KG1 (cell line): ENCODE results near the gene CDKAL1.

Source experiments
- DNase-seq: peaks from one replicate; lab custom pipeline; 2025; lab: John Stamatoyannopoulos, UW

CDKAL1 gene

DNA sequence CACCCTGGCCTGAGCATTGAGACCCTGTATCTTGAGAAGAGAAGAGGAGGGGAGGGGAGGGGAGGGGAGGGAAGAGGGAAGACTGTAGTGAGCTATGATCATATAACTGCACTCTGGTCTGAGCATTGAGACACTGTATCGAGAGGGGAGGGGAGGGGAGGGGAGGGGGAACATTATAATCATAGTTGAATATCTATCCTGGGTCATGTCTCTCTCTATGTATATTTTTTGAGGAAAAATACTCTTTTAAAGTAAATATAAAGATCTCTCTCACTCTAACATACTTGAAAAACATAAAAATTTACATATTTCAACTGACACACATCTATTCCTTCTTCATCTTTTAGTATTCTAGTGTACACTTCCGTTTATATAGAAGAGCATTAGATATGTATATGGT, 431.0 kb downstream of the CDKAL1 start:
- DNase-seq = no peak

GRCh38 chr6:20965915-20966314, 431.7 kb downstream of the CDKAL1 start:
- no peak for DNase-seq

DNA sequence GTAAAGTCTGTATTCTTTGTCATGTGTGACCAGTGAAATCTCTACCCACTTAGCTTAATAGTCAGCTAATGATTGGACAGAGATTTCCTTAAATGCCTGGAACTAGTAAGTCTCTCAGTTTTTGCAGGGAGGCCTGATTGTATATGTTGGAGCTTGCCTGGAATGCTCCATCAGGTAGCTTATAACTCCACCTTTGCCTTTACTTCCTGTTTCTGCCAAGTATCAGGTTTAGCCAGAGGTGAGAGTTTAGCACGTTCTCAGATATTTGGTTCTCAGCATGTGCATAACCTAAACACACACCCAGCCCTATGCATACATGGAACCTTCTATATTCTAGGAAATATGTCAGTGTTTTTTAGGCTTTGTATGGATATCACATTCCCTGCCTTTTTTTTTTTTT, 435.3 kb downstream of the CDKAL1 start:
- DNase-seq = no peak

DNA sequence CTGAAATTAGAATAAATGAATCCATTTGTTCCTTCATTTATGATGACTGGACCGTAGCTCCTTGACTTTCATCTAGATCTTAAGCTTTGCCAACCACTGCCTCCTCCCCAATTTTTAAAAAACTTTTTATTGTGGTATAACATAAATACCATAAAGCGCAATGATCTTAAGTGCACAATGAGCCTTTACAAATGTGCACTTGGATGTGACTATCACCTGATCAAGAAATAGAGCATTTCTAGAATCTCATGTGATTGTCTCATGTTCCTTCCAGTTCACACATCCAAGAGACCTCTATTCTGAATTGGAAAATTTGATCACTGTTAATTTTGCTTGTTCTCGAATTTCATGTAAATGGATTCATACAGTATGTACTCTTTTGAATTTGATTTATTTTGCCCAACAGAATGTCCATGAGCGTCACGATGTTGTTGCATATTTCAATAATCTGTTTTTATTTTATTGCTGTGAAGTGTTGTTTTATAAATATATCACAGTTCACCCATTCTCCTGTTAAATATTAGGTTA, 442.2 kb downstream of the CDKAL1 start:
- no peak for DNase-seq

DNA sequence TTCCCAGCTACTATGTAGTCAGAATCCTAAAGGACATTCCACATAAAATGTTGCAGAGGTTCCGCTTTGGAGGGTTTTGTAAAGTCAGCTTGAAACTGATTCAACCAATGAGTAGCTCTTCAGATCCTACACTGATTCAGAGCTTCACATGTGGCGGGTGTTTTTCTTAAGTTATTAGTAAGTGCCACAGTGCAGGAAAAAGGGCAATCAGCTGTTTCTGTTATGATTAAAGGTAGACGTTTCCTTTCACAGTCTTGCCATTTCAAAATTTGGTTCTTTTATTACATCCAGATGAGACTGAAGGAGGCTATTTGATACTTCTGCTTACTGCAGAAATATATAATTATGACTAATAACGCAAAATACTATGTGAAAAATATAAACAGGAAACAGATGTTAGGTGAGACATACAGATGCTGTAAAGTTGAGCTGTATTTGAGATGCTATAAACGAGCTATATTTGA, 443.9 kb downstream of the CDKAL1 start:
- no peak for DNase-seq

DNA sequence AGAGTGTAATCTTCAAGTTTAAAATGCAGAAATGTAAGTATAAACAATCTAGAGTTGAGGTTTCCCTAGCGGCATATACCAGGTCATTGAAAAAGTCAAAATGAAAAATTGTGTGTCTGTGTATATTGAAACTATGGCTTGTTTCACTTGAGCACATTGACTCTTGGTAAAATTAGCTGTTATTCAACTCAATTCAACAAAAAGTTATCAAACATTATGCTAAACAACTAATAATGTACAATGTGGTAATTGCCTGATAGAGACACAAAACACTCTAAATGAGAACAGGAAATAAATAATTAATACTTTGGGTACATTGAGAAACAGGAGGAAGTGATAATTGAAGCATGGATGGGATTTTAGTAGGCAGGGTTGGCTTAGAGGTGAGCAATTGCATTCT, 444.8 kb downstream of the CDKAL1 start:
- no peak for DNase-seq

GRCh38 chr6:20983961-20984360, 449.7 kb downstream of the CDKAL1 start:
- DNase-seq = no peak

DNA sequence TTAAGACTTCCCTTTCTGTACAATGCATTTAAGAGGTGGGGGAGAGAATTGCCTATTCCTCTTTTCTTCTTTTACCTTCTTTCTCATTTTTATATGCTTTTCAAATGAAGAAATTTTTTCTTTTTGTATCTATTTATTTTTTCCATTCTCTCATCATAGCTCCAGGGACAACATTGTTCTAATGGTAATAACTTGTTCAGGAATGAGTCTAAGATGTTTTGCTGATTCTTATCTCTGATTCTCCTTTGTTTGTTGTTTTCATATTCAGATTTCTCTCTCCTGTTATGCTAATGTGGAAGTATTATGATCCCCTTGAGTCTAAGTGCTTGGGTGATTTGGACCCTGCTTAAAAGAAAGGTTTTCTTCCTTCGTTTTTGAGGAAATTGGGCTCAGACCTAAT, 451.6 kb downstream of the CDKAL1 start:
- DNase-seq = no peak

DNA sequence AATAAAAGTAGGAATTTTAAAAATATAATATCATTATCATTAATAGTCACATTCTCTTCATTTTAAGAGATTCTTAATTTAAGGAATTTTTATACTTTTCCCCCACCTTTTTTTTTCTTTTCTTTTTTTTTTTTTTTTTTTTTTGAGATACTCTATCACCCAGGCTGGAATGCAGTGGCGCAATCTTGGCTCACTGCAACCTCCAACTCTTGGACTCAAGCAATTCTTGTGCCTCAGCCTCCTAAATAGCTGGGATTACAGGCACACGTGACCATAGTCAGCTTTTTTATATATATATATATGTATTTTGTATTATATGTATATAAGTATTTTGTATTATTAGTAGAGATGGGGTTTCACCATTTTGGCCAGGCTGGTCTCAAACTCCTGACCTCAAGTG, 457.7 kb downstream of the CDKAL1 start:
- no peak for DNase-seq

DNA sequence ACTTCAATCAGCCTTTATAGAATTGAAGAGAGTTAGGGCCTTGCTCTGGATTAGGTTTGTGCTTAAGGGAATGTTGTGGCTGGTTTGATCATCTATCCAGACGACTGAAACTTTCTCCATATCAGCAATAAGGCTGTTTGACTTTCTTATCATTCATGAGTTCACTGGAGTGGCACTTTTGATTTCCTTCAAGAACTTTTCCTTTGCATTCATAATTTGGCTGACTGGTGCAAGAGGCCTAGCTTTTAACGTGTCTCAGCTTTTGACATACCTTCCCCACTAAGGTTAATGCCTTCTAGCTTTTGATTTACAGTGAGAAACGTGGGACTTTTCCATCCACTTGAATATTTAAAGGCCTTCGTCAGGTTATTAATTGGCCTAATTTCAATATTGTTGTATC, 461.8 kb downstream of the CDKAL1 start:
- DNase-seq = no peak

GRCh38 chr6:20997143-20997769, 463.0 kb downstream of the CDKAL1 start:
- DNase-seq = no peak

- DNase-seq = no peak
Observed at GRCh38 chr6:20997770-20998147, 463.5 kb downstream of the CDKAL1 start.

DNA sequence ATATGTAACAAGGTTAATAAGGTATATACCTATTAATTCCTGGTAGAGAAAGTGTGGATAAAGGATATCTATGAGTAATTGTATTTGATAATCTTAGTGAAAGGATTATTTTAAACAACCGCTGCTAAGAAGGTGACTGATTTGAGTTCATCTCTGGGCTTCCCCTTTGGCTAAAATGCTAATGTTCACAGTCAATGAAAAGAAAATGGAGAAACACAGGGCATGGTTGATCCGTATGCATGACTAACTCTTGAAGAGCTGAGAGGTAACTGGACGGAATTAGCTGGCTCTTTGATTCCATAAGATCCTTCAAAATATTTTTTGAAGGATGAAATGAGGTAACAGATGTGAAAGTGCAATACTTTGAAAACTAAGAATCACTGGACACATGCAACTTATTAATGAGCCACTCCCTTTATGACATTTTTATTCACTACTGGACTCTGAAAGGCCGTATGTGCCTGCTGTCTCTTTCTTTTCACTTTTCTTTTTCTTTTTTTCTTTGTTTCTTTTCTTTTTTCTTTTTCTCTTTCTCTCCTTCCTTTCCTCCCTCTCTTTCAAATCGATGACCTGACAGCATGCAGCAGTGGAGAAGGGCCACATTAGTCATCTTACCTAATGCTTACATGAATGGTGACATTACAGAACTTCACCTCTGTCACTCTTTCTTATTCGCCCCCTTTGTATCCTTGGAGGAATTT, 464.6 kb downstream of the CDKAL1 start:
- no peak for DNase-seq

DNA sequence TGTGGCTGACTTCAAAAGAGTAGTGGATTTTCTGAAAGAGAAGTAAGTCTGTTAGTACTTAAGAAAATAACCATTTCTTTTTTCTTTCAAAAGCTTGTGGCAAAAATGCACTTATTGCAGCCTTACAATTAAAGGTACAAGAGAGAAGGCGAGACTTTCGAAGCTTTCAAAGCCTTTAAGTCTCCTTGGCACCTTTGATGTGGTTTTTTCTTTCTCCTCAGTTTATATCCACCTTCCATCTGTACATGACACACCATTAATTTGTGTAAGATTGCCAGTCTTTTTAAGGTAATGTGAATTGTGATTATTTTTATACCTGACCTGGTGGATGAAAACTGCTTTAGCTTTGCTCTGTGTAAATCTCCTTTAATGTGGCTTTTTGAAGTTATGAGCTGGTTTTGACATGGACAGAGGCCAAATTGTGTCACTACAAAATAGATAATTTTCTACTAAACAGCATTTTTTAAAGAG, 466.1 kb downstream of the CDKAL1 start:
- DNase-seq = no peak

DNA sequence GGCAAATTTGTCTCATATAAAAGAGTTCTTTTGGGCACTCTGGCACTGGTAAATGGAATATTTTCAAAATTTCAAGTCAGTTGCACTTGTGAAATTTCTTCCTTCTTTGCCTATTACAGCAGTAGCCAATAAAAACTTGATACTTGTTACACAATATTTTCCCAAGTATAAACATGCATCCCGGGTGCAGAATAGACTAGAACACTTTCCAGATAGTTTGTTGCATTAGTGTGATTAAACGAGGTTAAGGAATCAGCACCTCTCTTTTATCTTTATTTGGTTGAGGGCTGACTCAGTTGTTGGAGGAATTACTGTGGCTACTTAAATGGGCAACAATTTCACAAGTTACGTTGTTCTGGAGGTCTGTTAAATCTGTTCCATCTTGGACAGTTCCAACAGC, 467.5 kb downstream of the CDKAL1 start:
- DNase-seq = no peak

DNA sequence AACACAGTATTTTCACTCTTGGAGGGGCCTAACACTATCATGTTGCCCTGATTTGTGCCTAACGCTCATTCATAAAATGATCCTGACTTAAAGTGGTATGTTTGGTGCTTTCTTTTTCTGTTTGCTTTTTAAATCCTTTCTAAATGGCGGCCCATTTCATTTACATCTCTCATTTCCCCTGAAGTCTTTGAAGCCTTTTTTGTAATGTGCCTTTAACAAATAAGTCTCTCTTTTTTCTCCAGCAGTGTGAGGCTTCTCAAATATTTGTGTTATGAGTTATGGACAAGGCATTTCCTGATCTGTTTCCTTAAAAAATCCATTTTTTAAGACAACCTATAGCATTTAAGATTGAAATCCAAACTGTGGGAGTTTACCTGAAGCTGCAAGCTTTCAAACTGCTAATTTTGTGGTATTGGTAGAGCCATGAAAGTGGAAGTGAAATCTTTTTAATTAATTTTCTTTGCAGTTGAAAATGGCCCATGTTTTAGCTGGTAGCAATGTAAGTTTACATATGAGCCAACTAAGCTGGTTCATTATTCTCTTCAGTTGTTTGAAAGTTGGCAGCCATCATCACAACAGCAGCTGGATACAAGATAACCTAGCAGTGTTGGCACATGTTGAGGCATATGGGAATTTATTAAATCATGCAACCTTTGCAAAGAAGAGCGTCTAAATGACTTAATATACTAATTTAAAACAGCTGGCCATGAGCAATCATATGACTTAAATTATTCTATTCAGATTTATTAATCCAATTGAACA, 469.7 kb downstream of the CDKAL1 start:
- DNase-seq = no peak

DNA sequence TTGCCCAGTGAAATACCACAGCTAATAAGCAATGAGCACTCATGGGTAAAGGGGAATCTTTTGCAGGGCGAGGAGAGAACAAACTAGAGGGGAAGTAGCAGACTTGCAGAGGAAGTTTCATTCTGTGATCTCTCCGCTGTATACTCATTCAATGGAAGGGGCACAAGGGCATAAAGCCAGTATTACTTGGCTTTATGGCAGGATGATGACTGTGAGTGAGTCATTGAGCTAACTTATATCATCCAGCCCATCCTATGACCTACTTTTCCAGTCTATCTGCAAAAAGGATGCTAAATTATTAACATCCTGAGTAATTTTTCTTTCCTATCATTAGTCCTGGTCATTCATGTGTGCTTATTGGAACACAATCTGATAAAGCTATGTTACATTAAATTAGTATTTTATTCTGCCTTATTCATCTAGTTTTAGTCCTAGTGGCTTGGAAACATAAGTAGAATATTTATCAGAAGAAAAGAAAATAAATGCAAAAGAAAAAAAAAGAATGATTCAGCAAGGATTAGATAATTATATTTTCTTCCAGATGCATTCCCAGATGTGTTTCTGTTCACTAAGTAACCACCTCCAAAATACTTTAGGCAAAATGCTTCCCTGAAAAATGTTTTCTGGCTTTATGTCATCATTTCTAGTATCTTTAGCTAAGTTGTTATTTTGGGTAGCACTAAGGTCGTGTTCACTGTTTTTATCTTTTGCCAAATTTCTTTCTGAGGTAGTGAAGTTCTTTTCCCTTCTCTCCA, 471.7 kb downstream of the CDKAL1 start:
- no peak for DNase-seq

GRCh38 chr6:21019614-21020013, 485.4 kb downstream of the CDKAL1 start:
- no peak for DNase-seq

DNA sequence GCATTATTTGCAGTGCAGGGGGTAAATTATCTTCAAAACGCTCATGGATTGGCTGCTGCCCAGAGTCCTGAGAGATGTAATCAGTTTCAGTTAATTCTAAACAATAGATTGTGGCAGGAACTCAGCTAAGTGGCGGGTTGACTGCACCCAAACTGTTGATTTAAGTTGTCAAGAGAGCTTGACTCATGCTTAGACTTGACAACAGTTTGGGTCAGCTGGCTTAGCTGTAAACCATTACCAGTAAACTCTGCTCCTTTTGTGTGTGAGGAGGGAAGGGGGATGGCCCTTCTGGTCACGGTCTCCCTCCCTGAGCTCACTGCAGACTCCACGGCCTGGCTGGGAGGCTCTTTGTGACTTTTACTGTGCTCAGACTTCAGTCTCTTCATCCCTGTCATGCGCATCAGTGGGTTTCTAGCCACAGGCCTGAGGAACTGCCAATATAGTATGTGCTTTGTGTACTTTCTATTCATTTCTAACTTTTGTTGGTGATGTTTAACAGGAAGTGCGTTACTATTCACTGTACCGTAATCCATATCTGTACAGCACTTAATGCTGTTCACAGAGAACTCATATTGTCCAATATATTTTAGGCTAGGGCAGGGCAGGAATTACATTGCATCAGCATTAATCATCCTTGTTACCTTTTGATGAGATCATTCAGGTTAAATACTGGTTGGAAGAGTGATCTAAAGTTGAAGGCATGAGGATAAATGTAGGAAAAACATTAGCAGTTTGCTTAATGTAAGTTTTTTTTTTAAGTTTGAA, 488.3 kb downstream of the CDKAL1 start:
- DNase-seq = no peak

DNA sequence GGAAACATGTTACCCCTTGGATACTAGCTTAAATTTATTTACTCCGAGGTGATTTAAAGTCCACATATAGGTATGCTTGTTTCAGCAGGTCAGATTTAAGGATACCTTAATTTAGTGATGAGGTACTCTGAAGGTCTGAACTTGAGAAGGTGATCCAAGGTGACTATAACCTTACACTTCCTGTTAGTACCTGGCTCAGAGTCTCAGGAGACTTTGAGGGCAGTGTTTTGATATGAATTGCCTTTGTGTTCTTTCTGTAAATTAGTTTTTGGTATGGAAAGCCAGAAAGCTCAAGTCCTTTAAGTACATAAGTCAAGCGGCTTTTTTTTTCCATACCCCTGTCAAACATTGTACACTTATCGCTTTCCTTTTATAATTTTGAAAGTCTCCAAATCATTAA, 489.0 kb downstream of the CDKAL1 start:
- no peak for DNase-seq

DNA sequence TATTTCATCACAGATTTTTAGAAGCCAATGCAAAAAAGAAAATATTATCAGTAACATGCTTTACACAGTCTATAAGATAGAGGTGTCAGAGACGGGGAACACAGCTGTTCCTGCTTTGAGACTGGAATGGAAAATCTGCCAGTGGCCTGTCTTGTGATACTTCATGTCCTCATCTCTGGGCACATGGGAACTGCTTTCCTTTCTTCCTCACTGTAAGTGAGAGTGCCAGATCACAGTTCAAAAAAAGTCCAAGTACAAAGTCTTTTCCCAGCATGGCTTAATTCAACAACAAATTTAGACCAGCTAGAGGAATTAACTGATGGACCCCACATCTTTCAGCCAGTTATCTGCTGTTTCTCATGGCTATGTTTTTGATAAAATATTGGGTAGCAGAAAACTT, 490.4 kb downstream of the CDKAL1 start:
- DNase-seq = no peak
